ENCODE data around the gene FHIT.
"Not testable (repeated sequence)": the region's sequence is repeated elsewhere in the genome, so short reads cannot be mapped to it uniquely, and the experiment has no call there.

Gene FHIT

GRCh38 chr3:60598671-60599070 lies 652.6 kb downstream of the FHIT start:
- DNase-seq: no peak

GRCh38 chr3:60594025-60594424 lies 657.2 kb downstream of the FHIT start:
- DNase-seq: no peak

GRCh38 chr3:60591267-60591666 lies 660.0 kb downstream of the FHIT start:
- no peak for DNase-seq

GRCh38 chr3:60588806-60589205 lies 662.4 kb downstream of the FHIT start:
- DNase-seq: no peak

- no peak for DNase-seq
Observed at GRCh38 chr3:60585918-60586317, 665.3 kb downstream of the FHIT start.

- no peak for DNase-seq
Observed at GRCh38 chr3:60584250-60584649, 667.0 kb downstream of the FHIT start.

GRCh38 chr3:60582288-60582687 lies 669.0 kb downstream of the FHIT start:
- no peak for DNase-seq

- no peak for DNase-seq
Observed at GRCh38 chr3:60580809-60581208, 670.4 kb downstream of the FHIT start.

GRCh38 chr3:60579734-60580133 lies 671.5 kb downstream of the FHIT start:
- no peak for DNase-seq

GRCh38 chr3:60578936-60579335 lies 672.3 kb downstream of the FHIT start:
- DNase-seq: no peak

GRCh38 chr3:60577601-60578000 lies 673.7 kb downstream of the FHIT start:
- no peak for DNase-seq

- DNase-seq: no peak
Observed at GRCh38 chr3:60575718-60576272, 675.5 kb downstream of the FHIT start.

- no peak for DNase-seq
Observed at GRCh38 chr3:60574046-60574769, 677.0 kb downstream of the FHIT start.

- no peak for DNase-seq
Observed at GRCh38 chr3:60573494-60573893, 677.8 kb downstream of the FHIT start.

GRCh38 chr3:60571511-60571910 lies 679.7 kb downstream of the FHIT start:
- no peak for DNase-seq

- no peak for DNase-seq
Observed at GRCh38 chr3:60557122-60557521, 694.1 kb downstream of the FHIT start.

- DNase-seq: no peak
Observed at GRCh38 chr3:60555686-60556354, 695.4 kb downstream of the FHIT start.

- DNase-seq: no peak
Observed at GRCh38 chr3:60553144-60553543, 698.1 kb downstream of the FHIT start.

- DNase-seq: no peak
Observed at GRCh38 chr3:60552581-60552980, 698.7 kb downstream of the FHIT start.

- no peak for DNase-seq
Observed at GRCh38 chr3:60551455-60552209, 699.6 kb downstream of the FHIT start.

GRCh38 chr3:60549863-60550262 lies 701.4 kb downstream of the FHIT start:
- DNase-seq: no peak

GRCh38 chr3:60542995-60543394 lies 708.3 kb downstream of the FHIT start:
- no peak for DNase-seq

GRCh38 chr3:60539394-60539793 lies 711.9 kb downstream of the FHIT start:
- DNase-seq: not testable (repeated sequence)

- DNase-seq: no peak
Observed at GRCh38 chr3:60536420-60536819, 714.8 kb downstream of the FHIT start.

Measured in stimulated activated CD4-positive, alpha-beta T cell treated with anti-CD3 and anti-CD28 coated beads, Interleukin-4, amount 100 ng/mL, for 24 hours (primary cell).